GM19238 (cell line): Measurements from ENCODE around the gene TRIM63.

Experiments used
- DNase-seq: peaks from one replicate; pipeline ENCODE4 v3.0.0; 2011; ENCODE audit warnings: low spot score; ENCODE audit not compliant: insufficient read length

TRIM63 gene

GRCh38 chr1:26016953-26017545 is 50.4 kb downstream of the TRIM63 start:
- DNase-seq = no peak

- DNase-seq = no peak
Observed at GRCh38 chr1:26016258-26016952, 51.0 kb downstream of the TRIM63 start.

- no peak for DNase-seq
Observed at GRCh38 chr1:26015358-26015757, 52.1 kb downstream of the TRIM63 start.

- no peak for DNase-seq
Observed at GRCh38 chr1:26014179-26014578, 53.3 kb downstream of the TRIM63 start.

- DNase-seq = no peak
Observed at GRCh38 chr1:26012864-26013263, 54.6 kb downstream of the TRIM63 start.

GRCh38 chr1:26010825-26011224 is 56.6 kb downstream of the TRIM63 start:
- no peak for DNase-seq

GRCh38 chr1:26009796-26010447 is 57.5 kb downstream of the TRIM63 start:
- DNase-seq = no peak

- DNase-seq = no peak
Observed at GRCh38 chr1:26006710-26007109, 60.7 kb downstream of the TRIM63 start.

- DNase-seq = no peak
Observed at GRCh38 chr1:26005434-26006105, 61.9 kb downstream of the TRIM63 start.

GRCh38 chr1:26003756-26004155 is 63.7 kb downstream of the TRIM63 start:
- DNase-seq = no peak

GRCh38 chr1:26003262-26003661 is 64.2 kb downstream of the TRIM63 start:
- DNase-seq = no peak
